Thyroid gland (tissue), 4 donors: ENCODE data around the gene CCDC85B.

Source experiments
- POLR2A ChIP-seq, 2 donors: fragments of 450-650 bp; IDR thresholded peaks; one replicate each; pipeline ENCODE4 v1.6.1; 2017; ENCODE audit warnings: antibody characterized with exemption in 2 of 2, mild to moderate bottlenecking in 2 of 2, moderate library complexity in 1 of 2
- TF ChIP-seq, protein P1 (sequence below), 6 experiments: fragments of 200-600 bp in 3 of 6; fragments of 450-650 bp in 3 of 6; sonication (generic) in 3 of 6; IDR thresholded peaks; one replicate each; pipeline ENCODE4 v1.5.1; 2016 to 2019; ENCODE audit warnings: antibody characterized with exemption in 6 of 6, mild to moderate bottlenecking in 2 of 6, inconsistent platforms in 1 of 6, moderate library complexity in 1 of 6

DNA sequence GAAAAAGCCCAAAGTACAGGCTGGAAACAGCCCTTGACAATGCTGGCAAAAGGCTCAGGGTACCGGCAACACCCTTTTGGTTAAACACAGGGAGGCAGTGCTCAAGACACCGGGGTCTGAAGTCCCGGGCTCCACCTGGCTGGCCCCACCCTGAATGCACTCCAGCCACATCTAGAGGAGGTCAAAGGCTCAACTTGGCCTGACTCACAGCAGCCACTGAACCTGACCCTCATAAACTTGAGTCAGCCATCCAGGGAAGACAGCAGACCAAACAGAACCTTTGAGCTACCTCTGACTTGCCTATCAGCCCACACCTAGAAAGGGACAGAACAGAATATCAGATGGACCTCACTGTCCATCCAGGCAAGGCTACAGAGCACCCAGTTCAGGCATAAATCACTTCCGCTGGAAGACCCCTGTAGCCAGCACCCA, 36.3 kb upstream of the CCDC85B start:
- TF ChIP-seq, protein P1, sequence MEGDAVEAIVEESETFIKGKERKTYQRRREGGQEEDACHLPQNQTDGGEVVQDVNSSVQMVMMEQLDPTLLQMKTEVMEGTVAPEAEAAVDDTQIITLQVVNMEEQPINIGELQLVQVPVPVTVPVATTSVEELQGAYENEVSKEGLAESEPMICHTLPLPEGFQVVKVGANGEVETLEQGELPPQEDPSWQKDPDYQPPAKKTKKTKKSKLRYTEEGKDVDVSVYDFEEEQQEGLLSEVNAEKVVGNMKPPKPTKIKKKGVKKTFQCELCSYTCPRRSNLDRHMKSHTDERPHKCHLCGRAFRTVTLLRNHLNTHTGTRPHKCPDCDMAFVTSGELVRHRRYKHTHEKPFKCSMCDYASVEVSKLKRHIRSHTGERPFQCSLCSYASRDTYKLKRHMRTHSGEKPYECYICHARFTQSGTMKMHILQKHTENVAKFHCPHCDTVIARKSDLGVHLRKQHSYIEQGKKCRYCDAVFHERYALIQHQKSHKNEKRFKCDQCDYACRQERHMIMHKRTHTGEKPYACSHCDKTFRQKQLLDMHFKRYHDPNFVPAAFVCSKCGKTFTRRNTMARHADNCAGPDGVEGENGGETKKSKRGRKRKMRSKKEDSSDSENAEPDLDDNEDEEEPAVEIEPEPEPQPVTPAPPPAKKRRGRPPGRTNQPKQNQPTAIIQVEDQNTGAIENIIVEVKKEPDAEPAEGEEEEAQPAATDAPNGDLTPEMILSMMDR (IDR thresholded peaks at IDR 0.05) = no peak
- no peak for TF ChIP-seq POLR2A (IDR thresholded peaks at IDR 0.05)
